ENCODE results near the gene PRKN. TPM values are rescaled to one million over a fixed set of nuclear protein-coding genes. Genes with fewer than 3 reads are reported as not detected.

Gene PRKN
- total RNA-seq, 1 donor from 2014 or later: 2.6 TPM

DNA sequence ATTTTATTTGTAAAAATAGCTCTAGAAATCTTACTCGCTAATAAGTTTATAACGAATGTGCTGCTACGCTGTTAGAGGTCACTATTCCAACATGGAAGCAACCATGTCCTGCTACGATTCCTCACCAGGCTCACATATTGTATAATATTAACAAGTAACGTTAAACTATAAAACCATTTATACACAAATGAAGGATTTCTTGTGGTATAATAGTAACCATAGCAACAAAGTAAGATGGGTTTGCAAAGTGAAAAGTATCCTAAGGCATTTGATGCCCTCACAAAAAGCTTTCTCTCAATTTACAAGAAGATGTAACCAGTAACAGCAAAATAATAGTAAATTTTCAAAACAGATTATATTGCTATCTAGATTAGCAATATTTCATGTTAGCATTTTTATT lies 117.2 kb downstream of the PRKN start:
- no peaks in the 10 kb centered on the region for H3K9me3 ChIP-seq
- no peak for DNase-seq (ENCODE audit: low spot score in 2 of 2)
- TF ChIP-seq CTCF (IDR thresholded peaks at IDR 0.05): no peak
- no peaks in the 10 kb centered on the region for H3K27me3 ChIP-seq
- H3K36me3 ChIP-seq: no peaks in the 10 kb centered on the region
- no peak overlapping the region for H3K4me3 ChIP-seq
- intact Hi-C loops (cut with DNase I): no loop called here
- H3K27ac ChIP-seq: no peak overlapping the region
- no peaks in the 10 kb centered on the region for H3K4me1 ChIP-seq

GRCh38 chr6:162605881-162606280 lies 121.7 kb downstream of the PRKN start:
- H3K4me3 ChIP-seq: no peak overlapping the region
- no peaks in the 10 kb centered on the region for H3K36me3 ChIP-seq
- no peaks in the 10 kb centered on the region for H3K9me3 ChIP-seq
- H3K27me3 ChIP-seq: no peaks in the 10 kb centered on the region
- no peak for DNase-seq (ENCODE audit: low spot score in 2 of 2)
- H3K4me1 ChIP-seq: no peaks in the 10 kb centered on the region
- intact Hi-C loops (cut with DNase I): no loop called here
- no peak overlapping the region for H3K27ac ChIP-seq
- no peak for TF ChIP-seq CTCF (IDR thresholded peaks at IDR 0.05)

DNA sequence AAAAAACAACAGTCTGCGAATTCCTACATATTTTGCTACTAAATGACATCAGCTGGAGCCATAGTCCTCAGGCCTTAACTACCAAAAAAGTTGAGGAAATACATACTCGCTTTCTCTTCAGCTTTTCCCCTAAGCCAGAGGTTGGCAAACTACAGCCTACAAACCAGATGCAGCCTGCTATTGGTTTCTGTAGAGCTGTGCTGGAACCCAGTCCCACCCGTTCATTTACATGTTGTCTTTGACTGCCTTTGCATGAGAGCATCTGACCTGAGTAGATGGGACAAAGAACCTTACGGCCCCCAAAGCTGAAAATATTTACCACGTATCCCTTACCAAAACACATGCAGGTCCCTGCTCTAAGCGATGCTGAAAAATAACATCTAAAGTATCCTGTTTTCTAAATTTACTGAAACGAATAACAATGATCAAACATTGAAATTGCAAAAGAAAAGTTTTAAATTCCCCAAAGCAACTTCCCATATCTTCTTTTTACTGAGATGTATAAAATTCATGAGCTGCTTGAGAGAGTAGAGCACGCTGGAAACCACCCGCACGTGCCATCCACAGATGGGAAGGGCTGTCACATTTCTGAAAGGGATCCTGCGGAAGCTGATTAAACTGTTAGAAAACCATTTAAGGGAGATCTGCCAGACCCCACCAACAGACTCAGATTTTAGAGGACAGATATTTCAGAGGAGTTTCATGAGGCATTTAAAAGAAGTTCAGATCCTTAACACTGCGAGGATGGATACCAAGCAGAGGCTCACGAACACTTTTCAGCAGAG lies 124.1 kb downstream of the PRKN start:
- H3K27me3 ChIP-seq: no peaks in the 10 kb centered on the region
- H3K36me3 ChIP-seq: no peaks in the 10 kb centered on the region
- no peaks in the 10 kb centered on the region for H3K4me1 ChIP-seq
- no peak for TF ChIP-seq CTCF (IDR thresholded peaks at IDR 0.05)
- no peak overlapping the region for H3K4me3 ChIP-seq
- intact Hi-C loops (cut with DNase I): no loop called here
- H3K9me3 ChIP-seq: no peaks in the 10 kb centered on the region
- H3K27ac ChIP-seq: no peak overlapping the region
- no peak for DNase-seq (ENCODE audit: low spot score in 2 of 2)

- Histone ChIP-seq H3K27ac (no peak overlapping the region), H3K27me3 (no peaks in the 10 kb centered on the region), H3K36me3 (no peaks in the 10 kb centered on the region), H3K9me3 (no peaks in the 10 kb centered on the region), H3K4me3 (no peak overlapping the region), H3K4me1 (no peaks in the 10 kb centered on the region)
- intact Hi-C loops (cut with DNase I): no loop called here
- no peak for TF ChIP-seq CTCF (IDR thresholded peaks at IDR 0.05)
- no peak for DNase-seq (ENCODE audit: low spot score in 2 of 2)
Observed at GRCh38 chr6:162602759-162603158, 124.8 kb downstream of the PRKN start.

DNA sequence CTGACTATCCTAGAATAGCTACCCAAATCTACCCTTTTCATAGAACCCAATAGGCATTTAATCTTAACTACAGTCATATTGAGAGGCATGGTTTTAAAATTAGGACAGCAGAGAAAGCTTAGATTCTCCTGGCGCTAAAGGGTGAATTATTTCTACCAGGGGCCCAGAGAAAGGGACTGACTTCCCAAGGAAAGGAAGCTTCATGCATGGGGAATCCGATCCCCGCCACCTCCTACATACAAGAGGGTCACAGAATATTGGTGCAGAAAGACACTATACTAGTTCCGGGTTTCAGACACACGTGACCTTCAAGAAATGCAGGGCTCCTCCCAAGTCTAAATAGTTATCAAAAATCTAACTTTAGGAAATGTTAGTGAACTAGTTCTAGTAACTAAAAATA lies 130.9 kb downstream of the PRKN start:
- no peak for TF ChIP-seq CTCF (IDR thresholded peaks at IDR 0.05)
- no peaks in the 10 kb centered on the region for H3K36me3 ChIP-seq

More for the DNA sequence above, 130.9 kb downstream of the PRKN start:
- Histone ChIP-seq H3K4me1 (no peaks in the 10 kb centered on the region), H3K9me3 (no peaks in the 10 kb centered on the region), H3K27me3 (no peaks in the 10 kb centered on the region), H3K4me3 (no peak overlapping the region), H3K27ac (no peak overlapping the region)
- no peak for DNase-seq (ENCODE audit: low spot score in 2 of 2)
- intact Hi-C loops (cut with DNase I): no loop called here
